Measurements from ENCODE around the gene QSOX1.
"Not testable (repeated sequence)": the region's sequence is repeated elsewhere in the genome, so short reads cannot be mapped to it uniquely, and the experiment has no call there.

Gene QSOX1

GRCh38 chr1:180196436-180197003 is 41.9 kb downstream of the QSOX1 start:
- H3K4me3 ChIP-seq (ENCODE audit: low read depth, low read length): no peak overlapping the region
- CTCF ChIA-PET: interaction anchor here (1.0 to 4.4 kb wide), 4 partner anchors 9 to 286 kb away, joined by 4 to 26 read pairs (median 18); no protein-coding TSS in a partner anchor
- POLR2A ChIA-PET: no interaction called here
- TF ChIP-seq CTCF (IDR thresholded peaks at IDR 0.05; ENCODE audit: insufficient read depth, low read length, missing control alignments): no peak
- no peak for DNase-seq (ENCODE audit: low read depth, low spot score)

GRCh38 chr1:180197231-180197630 is 42.6 kb downstream of the QSOX1 start:
- H3K4me3 ChIP-seq (ENCODE audit: low read depth, low read length): no peak overlapping the region
- TF ChIP-seq CTCF (IDR thresholded peaks at IDR 0.05; ENCODE audit: insufficient read depth, low read length, missing control alignments): no peak
- ChIA-PET POLR2A (interaction anchor here (0.6 kb wide), 1 partner anchor 152 kb away, joined by 4 read pairs; no protein-coding TSS in a partner anchor), CTCF (interaction anchor here (1.0 to 4.4 kb wide), 6 partner anchors 10 to 387 kb away, joined by 3 to 26 read pairs (median 8); no protein-coding TSS in a partner anchor)
- DNase-seq (ENCODE audit: low read depth, low spot score): no peak

- POLR2A ChIA-PET: no interaction called here
- no peak overlapping the region for H3K4me3 ChIP-seq (ENCODE audit: low read depth, low read length)
- no peak for DNase-seq (ENCODE audit: low read depth, low spot score)
- TF ChIP-seq CTCF (IDR thresholded peaks at IDR 0.05; ENCODE audit: insufficient read depth, low read length, missing control alignments): no peak
- CTCF ChIA-PET: interaction anchor here (1.0 to 4.4 kb wide), 6 partner anchors 11 to 388 kb away, joined by 3 to 26 read pairs (median 8); no protein-coding TSS in a partner anchor
Observed at GRCh38 chr1:180198196-180198595, 43.5 kb downstream of the QSOX1 start.

GRCh38 chr1:180198611-180199010 is 43.9 kb downstream of the QSOX1 start:
- CTCF ChIA-PET: interaction anchor here (1.7 to 4.4 kb wide), 3 partner anchors 11 to 284 kb away, joined by 4 to 26 read pairs (median 25); no protein-coding TSS in a partner anchor
- no peak overlapping the region for H3K4me3 ChIP-seq (ENCODE audit: low read depth, low read length)
- POLR2A ChIA-PET: no interaction called here
- DNase-seq (ENCODE audit: low read depth, low spot score): no peak
- TF ChIP-seq CTCF (IDR thresholded peaks at IDR 0.05; ENCODE audit: insufficient read depth, low read length, missing control alignments): no peak

- no peak for DNase-seq (ENCODE audit: low read depth, low spot score)
- H3K4me3 ChIP-seq (ENCODE audit: low read depth, low read length): no peak overlapping the region
- POLR2A ChIA-PET: no interaction called here
- CTCF ChIA-PET: interaction anchor here (3.5 to 4.4 kb wide), 2 partner anchors 11 to 18 kb away, joined by 25 to 26 read pairs; no protein-coding TSS in a partner anchor
- no peak for TF ChIP-seq CTCF (IDR thresholded peaks at IDR 0.05; ENCODE audit: insufficient read depth, low read length, missing control alignments)
Observed at GRCh38 chr1:180199018-180199417, 44.3 kb downstream of the QSOX1 start.

GRCh38 chr1:180201451-180202200 is 47.0 kb downstream of the QSOX1 start:
- ChIA-PET POLR2A (no interaction called here), CTCF (interaction anchor here (0.8 to 4.5 kb wide), 9 partner anchors 15 to 281 kb away, joined by 3 to 25 read pairs (median 4); no protein-coding TSS in a partner anchor)
- H3K4me3 ChIP-seq (ENCODE audit: low read depth, low read length): no peak overlapping the region
- TF ChIP-seq CTCF (IDR thresholded peaks at IDR 0.05; ENCODE audit: insufficient read depth, low read length, missing control alignments): no peak
- DNase-seq (ENCODE audit: low read depth, low spot score): no peak

- CTCF ChIA-PET: interaction anchor here (1.3 to 4.5 kb wide), 5 partner anchors 13 to 275 kb away, joined by 3 to 25 read pairs (median 5); no protein-coding TSS in a partner anchor
- not testable (repeated sequence) for DNase-seq (ENCODE audit: low read depth, low spot score); H3K4me3 ChIP-seq (ENCODE audit: low read depth, low read length)
- POLR2A ChIA-PET: interaction anchor here (0.5 kb wide), 1 partner anchor 651 kb away, joined by 4 read pairs; no protein-coding TSS in a partner anchor
Observed at GRCh38 chr1:180202588-180202987, 47.9 kb downstream of the QSOX1 start.
